Prostate gland (tissue), 2 donors: ENCODE measurements around the gene CSGALNACT2.

ENCODE experiments used
- CTCF ChIP-seq, 4 experiments: fragments of 200-600 bp in 2 of 4; fragments of 450-650 bp in 2 of 4; sonication (generic) in 2 of 4; IDR thresholded peaks; 1 replicate in 3 of 4; 2 replicates in 1 of 4; pipeline ENCODE4 v1.5.1; 2016 to 2019; ENCODE audit warnings: antibody characterized with exemption in 4 of 4, mild to moderate bottlenecking in 2 of 4, moderate library complexity in 2 of 4
- POLR2AphosphoS5 ChIP-seq: sonication (generic); formaldehyde crosslinking; IDR thresholded peaks from one replicate; pipeline ENCODE4 v1.6.1; 2017; ENCODE audit warnings: antibody characterized with exemption

GRCh38 chr10:43215758-43216455 is 77.7 kb downstream of the CSGALNACT2 start:
- TF ChIP-seq CTCF (IDR thresholded peaks at IDR 0.05) (no peak), POLR2AphosphoS5 (no peak)
